CD4-positive, alpha-beta T cell treated with Interleukin-17A for 1 hour (primary cell): ENCODE results near the gene WNT7A.
"Not testable (repeated sequence)": the region's sequence is repeated elsewhere in the genome, so short reads cannot be mapped to it uniquely, and the experiment has no call there.

Source experiments
- DNase-seq: peaks from one replicate; pipeline ENCODE4 v3.0.0-alpha.2; 2020

Gene WNT7A

DNA sequence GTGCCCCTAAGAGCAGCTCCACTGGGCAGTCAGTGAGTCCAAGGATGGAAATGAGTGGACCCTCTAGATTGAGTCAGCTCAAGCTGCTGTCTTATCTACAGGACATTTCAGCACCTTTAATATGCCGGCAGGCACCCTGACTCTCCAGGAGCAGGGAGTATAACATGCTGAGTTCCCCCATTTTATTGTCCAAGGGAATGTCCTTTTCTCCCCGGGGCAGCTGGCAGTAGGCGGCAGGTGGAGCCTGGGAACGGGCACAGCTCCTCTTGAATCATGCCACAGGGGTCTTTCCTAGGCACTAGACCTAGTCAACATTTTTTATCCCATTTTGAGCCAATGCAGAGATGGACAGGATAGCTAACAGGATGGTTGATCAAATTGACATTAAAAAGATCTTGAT, 14.8 kb downstream of the WNT7A start:
- no peak for DNase-seq

DNA sequence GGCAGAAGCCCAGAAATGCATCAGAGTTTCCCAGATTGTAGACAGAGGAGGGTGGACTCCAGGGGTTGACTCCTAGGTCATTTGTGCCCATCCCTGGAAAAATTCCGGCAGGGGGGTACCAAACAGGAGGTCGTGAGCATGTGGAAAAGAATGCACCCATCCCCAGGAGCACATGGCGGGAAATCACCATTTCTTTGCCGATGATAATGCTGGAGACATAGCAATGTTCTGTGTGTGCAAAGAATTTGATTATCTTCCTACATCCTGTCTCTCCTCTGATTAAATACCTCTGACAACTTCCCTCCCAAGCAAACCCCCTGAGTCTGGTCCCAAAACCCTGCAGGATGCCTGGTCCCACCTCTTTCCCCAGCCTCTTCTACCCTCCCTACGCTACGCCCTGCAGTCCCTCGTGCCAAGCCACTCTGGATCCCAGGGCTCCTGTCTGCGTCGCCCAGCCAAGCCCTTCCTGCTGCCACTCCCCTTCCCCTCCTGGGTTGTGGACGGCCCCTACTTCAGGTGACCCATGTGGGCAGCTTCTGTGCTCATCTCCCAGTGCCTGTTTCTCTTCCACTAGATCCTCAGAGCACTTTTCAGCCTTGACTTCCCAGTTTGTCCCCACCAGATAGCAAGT, 15.8 kb downstream of the WNT7A start:
- DNase-seq = no peak

DNA sequence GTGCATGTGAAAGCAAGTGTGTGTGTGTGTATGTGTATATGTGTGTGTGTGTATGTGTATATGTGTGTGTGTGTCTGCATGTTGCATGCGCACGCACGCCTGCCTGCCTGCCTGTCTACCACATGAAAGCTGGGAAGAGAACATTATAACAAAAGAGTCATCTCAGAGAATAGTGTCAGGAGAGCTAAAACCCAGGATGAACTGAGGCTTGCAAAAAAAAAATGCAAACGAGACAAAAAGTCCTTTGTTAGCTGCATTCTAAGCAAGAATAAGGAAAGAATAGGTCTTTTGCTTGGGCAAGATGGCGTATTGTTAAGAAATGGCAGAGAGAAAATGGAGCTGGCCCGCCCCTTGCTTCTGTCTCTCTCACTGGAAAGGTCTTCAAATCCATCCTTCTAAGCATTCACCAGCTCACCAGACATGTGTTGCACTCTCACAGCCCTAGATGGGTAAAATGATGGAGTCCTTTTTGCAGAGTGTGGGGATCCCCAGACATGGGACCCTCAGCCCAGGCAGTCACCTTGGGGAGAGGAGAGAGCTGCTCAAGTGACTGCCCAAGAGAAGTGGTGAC, 16.4 kb downstream of the WNT7A start:
- DNase-seq = no peak

DNA sequence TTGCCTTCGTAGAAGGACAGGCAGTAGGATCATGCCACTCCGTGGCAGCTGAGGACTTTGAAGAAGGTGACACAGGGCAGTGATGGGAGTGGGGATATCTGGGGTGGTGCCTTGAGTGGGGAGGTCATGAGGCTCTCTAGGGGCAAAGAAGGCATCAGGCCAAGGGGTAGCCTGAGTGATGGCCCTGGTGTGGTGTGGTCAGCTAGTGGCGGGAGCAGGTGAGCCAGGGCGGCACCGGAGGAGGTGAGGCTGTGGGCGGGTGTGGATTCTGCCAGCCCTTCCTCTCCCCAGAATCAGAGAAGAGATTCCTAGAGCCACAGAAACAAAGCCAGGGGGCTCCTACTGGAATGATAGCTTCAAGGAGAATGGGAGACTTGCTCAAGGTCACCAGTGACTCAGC, 18.4 kb downstream of the WNT7A start:
- DNase-seq = no peak

DNA sequence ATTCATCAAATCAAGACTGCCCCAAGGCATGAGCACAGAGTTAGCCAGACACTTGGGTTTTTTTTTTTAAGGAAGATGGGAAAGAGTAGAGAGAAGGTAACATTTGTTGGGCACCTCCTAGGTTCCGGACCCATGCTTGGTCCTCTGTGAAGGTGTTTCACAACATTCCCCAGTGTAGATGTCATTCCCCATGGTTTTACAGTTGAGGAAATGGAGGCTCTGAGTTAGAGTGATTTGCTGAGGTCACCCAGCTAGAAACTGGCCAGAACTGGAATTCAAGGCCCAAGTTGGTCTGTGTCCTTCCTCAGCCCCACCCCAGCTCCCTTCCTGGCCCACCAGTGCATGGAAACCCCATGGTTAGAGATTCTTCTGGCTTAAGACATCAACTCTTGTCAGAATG, 19.9 kb downstream of the WNT7A start:
- DNase-seq = no peak

DNA sequence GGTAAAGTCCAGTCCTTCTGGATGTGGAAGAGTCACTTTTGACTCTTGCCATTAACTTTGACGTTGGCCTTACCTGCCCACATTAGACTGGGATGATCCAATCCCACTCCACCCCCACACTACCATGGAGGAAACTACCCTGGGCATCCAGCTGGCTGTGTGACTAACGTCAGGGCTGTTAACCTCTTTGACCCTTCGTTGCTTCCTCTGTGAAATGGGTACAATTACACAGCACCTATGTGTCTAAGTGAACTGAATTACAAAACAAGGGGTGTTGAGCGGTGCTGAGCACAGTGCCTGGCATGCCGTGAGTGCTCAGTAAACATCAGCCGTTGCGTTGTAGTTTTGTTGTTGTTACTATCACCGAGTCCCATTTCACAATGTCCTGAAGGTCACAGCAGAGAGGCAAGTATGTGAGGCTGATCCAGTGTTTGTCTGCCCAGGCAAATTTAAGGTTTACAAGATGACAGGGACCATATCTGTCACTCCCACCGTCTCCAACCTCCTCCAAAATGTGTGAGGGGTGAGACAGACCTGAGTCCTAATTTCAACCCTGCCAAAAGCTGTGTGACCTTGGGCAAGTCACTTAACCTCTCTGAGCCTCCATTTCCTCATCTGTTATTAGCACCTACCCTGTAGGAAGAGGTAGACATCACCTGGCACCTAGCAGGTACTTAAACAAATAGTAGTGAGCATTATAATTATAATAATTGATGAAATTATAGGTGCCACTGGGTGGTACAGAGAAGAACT, 20.9 kb downstream of the WNT7A start:
- DNase-seq = no peak

DNA sequence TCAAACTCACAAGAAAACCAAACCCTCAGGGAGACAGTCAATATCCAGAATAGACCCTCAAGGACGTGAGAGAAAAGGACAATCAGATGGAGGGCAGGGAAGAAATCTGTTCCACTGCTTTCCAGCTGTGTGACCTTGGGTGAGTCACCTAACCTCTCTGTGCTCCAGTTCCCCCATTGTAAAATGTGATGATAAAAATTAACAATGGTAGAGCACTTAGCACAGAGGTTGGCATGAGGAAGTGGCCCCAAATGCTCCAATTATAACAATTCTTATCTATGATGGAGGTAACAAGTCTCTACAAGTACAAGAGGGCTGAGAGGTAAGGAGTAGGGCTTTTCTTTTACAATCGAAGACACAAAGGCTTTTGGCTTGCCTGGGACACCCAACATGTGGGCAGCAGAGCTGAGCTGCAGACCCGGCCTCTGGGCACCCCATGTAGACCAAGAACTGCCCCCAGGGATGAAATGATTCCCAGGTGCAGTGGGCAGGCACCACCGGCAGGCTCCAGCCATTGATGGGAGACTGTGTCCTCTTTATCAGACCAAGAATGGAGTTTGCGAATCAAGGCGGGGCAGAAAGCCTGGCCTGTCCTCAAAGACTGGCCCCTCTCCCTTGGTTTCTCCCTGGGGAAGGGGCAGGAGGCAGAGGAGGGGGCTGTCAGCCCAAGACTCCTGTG, 22.0 kb downstream of the WNT7A start:
- DNase-seq = no peak

DNA sequence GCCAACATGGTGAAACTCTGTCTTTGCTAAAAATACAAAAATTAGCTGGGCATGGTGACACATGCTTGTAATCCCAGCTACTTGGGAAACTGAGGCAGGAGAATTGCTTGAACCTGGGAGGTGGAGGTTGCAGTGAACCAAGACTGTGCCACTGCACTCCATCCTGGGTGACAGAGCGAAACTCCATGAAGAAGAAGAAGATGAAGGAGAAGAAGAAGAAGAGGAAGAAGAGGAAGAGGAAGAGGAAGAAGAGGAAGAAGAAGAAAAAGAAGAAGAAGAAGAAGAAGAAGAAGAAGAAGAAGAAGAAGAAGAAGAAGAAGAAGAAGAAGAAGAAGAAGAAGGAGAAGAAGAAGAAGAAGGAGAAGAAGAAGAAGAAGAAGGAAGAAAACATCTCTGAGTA, 23.2 kb downstream of the WNT7A start:
- not testable (repeated sequence) for DNase-seq

DNA sequence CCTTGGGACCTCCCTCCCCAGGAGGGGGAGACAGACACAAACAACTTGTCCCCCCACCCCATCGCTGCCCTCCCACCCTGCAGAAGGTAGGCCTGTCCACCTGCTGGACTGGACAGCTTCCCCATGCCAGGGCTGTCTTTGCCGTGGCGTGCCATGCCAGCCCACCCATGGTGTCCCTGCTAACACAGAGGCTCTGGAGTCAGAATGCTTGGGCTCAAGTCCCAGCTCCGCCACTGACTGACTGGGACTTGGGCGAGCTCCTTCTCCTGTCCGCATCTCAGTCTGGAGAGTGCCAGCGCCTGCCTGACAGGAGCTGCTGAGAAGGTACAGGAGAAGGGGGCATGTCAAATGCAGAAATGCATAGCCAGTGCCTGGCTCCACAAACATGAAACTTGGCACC, 23.9 kb downstream of the WNT7A start:
- DNase-seq = no peak

DNA sequence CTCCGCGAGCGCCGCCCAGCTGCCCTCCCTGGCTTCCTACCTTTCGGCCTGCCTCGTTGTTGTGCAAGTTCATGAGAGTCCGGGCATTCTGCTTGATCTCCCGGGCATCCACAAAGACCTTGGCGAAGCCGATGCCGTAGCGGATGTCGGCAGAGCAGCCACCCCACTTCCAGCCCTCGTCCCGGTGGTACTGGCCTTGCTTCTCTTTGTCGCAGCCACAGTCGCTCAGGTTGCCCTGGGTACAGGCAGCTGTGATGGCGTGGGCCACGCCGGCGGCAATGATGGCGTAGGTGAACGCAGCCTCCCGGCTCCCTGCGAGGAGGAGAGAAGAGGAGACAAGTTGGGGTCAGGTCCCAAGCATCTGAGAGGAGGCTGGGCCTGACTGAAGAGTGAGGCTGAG, 25.4 kb downstream of the WNT7A start:
- no peak for DNase-seq

DNA sequence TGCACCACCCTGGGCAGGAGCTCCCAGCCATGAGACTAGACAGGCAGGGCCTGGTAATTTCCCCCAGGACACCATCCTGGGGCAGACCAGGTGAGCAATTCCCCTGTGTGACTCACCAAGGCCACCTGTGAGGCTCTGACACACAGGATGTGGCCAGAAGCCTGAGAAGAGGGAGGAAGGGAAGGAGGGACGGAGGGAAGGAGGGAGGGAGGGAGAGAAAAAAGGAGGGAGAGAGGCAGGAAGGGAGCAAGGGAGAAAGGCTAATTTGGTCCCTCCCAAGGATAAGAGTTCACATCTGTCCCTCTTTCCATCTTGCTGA, 25.9 kb downstream of the WNT7A start:
- DNase-seq = no peak

DNA sequence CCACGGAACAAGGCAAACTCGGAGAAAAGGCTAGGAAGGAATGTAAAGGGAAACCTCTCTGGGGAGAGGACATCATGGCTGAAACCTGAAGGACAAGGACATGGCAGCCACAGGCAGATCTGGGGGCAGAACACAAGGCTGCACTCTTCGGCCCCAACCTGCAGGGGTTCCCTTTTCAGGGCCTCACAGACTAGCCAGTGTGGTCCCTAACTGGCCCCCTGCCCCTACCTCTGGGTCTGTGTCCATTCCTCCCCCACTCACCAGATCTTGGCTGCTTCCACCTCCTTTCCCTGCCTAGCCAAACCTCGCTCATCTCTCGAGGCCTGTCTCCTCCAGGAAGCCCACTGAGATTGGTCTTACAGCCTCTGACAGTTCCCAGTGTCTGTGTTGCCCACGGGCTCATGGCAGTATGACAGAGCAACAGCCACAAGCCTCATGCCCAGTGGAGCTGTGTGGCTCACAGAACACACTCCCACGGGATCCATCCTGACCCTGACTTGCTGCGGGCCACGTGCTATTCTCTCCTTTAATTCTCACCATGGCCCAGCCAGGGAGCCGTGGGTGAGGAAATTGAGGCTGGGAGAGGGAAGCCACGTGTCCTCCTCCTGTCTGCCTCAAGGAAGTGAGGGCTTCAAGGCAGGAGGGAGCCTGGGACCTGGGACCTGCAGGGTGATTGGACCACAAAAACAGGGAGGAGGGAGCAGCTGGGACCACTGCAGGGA, 26.5 kb downstream of the WNT7A start:
- DNase-seq = no peak

DNA sequence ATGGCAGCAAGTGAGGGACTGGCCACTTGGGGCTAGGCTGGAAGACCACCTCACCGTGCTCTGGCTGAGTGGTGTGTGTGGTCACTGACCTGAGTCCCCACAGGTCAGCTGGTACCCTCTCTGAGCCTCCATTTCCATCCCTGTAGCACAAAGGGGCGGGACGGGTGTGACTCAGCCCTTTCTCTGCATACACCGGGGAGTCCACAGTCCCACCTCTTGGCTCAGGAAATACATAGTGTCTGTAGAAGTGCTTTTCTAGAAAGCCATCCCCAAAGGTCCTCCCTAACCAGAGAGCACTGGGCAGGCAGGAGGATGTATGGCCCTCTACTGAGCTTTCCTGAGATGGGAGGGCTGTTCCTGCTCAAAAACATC, 27.2 kb downstream of the WNT7A start:
- no peak for DNase-seq

DNA sequence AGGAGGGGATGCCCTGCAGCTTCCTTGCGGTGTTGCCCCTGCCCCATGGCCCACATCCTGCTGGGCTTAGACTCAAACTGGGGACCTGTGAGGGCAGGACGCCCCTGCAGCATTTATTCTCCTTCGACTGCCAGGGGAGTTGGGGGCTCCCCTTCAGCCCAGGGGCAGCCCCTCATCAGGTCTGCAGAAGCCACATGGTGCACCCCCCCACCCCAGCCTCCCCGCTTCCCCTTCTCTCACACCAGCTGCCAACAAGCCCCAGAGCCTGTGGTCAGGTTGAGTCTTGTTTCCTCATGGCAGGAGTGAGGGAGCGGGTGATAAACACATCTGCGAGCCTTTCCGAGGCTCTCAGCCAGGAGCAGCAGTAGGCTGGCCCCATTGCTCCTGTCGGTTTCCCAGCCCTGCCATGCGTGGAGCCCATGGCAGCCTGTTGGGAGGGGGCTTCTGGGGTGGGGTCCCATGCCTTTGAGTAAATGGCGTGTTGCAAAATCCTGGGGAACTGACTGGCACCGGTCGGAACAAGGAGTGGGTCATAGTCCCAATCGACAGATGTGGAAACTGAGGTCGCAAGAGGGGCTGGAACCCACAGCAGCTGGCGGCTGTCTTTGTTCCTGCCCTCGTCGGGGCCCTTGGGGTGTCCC, 27.8 kb downstream of the WNT7A start:
- DNase-seq = no peak

DNA sequence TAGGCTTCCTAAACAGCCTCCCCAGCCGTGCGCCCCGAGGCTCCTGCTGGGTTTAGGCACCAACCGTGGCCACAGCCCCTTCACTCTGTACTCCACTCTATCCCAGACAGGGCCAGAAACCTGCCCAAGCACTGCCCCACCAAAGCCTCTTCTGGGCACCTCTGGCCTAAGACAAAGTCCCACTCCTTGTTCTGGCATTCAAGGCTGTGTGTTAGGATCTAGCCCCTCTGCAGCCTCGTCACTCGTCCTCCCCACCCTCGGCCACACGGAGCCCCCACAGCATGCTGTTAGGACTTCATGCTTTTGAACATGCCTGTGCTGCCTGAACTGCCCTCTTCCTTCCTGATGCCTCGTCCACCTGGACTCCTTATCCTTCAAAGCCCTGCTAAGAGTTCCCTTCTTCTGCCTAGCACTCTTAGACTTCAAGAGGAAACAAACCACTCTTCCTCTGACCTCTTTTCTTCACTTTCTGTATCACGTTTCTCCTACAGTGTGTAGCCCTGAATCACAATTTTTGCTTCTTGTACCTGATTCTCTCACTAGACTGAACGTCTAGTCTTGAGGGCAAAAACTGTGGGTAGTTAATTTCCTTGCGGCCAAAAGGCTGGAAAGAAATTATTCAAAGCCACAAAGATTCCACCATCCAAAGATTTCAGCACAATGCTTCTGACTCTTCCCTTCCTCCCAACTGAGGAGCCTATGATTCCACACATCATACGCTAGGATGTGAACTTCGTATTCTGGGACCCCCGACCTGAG, 28.6 kb downstream of the WNT7A start:
- no peak for DNase-seq

DNA sequence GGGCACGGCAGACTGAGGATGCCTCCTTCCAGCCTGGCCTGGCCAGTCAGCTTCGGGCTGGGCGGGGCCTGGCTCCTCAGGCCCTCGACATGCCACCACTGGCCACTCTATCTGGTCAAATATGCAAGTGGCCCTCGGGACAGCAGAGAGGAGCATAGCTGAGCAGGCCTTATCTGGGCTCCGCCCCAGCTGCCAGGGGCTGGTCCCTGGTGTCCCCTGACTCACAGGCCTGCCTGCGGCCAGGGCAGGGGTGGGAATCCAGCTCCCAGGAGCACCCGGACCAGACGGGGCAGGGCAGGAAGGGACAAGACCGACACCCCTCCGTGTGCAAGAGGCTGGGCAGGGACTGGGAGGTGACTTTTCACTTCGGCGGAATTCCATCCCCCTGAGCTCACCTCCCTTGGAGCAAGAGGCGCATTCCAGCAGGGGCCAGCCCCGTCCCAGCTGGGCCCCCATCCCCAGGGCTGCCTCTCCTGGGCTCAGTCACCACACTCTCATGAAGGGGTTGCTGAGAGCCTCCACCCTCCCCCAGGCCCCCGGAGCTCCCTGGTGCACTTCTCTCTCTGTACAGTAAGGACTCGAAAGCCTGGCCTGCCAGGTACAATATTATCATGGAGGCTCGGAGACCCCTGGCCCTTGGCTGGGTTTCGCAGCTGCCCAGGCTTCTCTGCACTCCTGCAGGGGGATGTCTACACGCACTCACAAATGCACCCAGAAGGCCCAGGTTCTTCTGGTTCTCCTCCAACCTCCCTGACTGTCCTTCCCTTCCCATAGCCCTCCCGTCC, 29.5 kb downstream of the WNT7A start:
- no peak for DNase-seq

DNA sequence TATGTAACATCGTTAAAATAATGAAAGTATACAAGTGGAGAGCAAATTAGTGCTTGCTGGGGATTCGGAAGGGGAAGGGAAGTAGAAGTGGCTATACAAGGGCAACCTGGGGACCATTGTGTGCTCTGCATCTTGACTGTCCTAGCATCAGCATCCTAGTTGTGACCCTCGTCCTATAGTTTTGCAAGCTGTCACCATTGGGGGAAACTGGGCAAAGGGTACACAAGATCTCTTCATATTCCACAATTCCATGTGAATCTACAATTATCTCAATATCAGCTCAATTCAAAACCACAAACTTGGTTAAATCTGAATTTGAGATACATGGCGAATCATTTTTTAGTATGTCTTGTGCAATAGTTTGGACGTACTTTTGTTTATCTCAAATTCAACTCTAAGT, 30.9 kb downstream of the WNT7A start:
- no peak for DNase-seq

DNA sequence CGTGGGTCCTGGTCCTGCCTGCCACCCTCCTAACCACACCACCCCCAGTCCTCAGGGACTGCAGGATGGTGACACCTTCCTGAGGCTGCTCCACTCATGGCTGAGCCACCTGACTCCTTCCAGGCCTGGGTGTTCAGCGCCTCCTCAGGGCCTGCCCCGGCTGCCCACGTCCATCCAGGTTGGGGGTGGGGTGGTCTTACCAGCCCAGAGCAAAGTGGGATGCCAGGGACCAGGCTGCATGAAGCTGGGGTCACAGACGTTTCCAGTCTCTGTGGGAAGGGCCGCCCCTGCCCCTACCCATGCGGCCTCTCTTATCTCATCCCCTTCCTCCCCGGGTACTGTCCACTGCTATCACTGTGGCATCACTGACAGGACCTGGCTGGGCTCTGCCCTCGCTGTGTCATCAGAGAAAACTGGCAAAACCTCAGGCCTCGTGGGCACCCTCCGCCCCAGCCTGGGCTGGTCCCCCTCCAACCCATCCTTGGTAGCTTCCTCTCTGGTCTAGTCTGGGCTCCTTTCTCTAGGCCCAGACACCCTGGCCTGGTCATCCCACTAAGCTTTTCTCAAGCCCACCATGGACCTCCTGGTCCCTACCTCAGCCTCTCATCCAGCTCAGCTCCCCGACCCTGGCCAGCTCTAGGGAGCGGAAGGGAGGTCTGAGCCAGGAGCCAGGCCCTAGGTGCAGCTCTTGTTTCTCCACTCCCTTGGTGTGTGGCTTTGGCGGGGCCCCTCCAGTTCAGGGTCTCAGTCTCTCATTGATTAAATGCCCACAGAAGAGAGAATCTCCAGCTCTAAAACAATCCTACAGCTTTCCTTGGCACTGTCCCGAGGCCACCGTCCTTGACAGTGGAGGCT, 32.9 kb downstream of the WNT7A start:
- no peak for DNase-seq

DNA sequence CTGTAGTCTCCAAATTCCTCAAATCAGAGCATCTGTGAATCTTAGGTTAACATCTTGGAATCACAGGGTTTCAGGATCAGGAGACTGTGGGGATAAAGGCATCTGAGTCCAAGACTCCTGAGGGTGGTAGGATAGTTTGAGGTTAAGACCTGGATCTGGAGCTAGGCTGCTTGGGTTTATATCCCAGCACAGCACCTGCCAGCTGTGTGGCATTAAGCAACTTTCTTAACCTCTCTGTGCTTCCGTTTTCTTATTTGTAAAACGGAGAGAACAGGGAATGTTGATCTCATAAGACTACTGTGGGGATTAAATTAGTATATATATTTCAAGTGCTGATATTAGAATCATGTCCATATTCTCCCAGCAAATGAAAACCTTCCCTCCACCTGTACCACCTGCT, 33.6 kb downstream of the WNT7A start:
- DNase-seq = no peak

DNA sequence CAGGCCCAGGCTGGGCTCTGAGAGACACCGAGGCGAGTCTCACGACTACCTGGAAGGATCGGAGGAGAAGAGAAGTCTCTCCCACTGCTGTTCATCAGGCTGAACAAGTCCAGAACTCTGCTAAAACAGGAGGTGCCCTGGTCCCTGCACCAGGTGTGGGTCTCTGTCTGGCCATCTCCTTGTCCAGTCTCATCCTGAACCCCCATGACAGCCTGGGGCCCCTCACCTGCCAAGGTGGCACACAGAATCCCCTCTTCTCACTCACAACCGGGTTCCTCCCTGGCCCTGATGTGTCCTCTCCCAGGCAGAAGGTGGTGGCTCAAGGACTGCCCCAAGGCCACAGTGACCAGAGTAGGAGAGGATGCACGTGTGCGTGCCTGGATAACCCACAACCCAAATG, 34.1 kb downstream of the WNT7A start:
- no peak for DNase-seq
